Glutamatergic neuron (in vitro differentiated cells): ENCODE measurements around the gene AANAT. TPM values are rescaled to one million over a fixed set of nuclear protein-coding genes. Genes with fewer than 3 reads are reported as not detected.

Experiments used
- DNase-seq: peaks from one replicate; pipeline ENCODE4 v3.0.0; 2022
- H3K27ac Mint-ChIP-seq: one replicate; pipeline ENCODE4 v1.8.0; 2020; ENCODE audit warnings: mild to moderate bottlenecking, mixed read lengths, inconsistent platforms; ENCODE audit not compliant: unreplicated experiment
- H3K27me3 Mint-ChIP-seq: one replicate; pipeline ENCODE4 v1.8.0; 2020; ENCODE audit warnings: mild to moderate bottlenecking, moderate library complexity, mixed read lengths, inconsistent platforms; ENCODE audit not compliant: unreplicated experiment
- H3K36me3 Mint-ChIP-seq: one replicate; pipeline ENCODE4 v1.8.0; 2020; ENCODE audit warnings: mild to moderate bottlenecking, mixed read lengths, inconsistent platforms; ENCODE audit not compliant: unreplicated experiment
- H3K4me1 Mint-ChIP-seq: one replicate; pipeline ENCODE4 v1.8.0; 2020; ENCODE audit warnings: mild to moderate bottlenecking, low read depth, mixed read lengths, inconsistent platforms; ENCODE audit not compliant: unreplicated experiment
- H3K4me3 Mint-ChIP-seq: one replicate; pipeline ENCODE4 v1.8.0; 2020; ENCODE audit warnings: mild to moderate bottlenecking, mixed read lengths, inconsistent platforms; ENCODE audit not compliant: unreplicated experiment
- H3K9me3 Mint-ChIP-seq: one replicate; pipeline ENCODE4 v1.8.0; 2020; ENCODE audit warnings: mild to moderate bottlenecking, moderate library complexity, mixed read lengths, inconsistent platforms; ENCODE audit not compliant: unreplicated experiment
- CTCF ChIP-seq: fragments of 200-600 bp; sonication (generic); IDR thresholded peaks from one replicate; pipeline ENCODE4 v1.5.0; 2021; ENCODE audit not compliant: partially characterized antibody, unreplicated experiment
- total RNA-seq: library from RNA; stranded (reverse); fragmentation: NEBNext Ultra II Directional; extraction: Animal tissue kit (Norgen Biotek cat#: 25700); gene quantifications from one replicate; pipeline ENCODE4 v1.2.1, GENCODE V29; 2021; ENCODE audit not compliant: unreplicated experiment

The AANAT gene
- total RNA-seq, 1 donor from 2014 or later: 0.39 TPM

GRCh38 chr17:76496464-76496863 is 29.1 kb downstream of the AANAT start:
- Mint-ChIP-seq H3K27me3 (peaks cover 11% of the 10 kb centered on the region), H3K27ac (no peak overlapping the region), H3K4me3 (no peak overlapping the region), H3K9me3 (peaks cover 7% of the 10 kb centered on the region), H3K4me1 (peaks cover 25% of the 10 kb centered on the region), H3K36me3 (no peaks in the 10 kb centered on the region)
- no peak for DNase-seq
- TF ChIP-seq CTCF: no peak

- Mint-ChIP-seq H3K4me1 (peaks cover 23% of the 10 kb centered on the region), H3K4me3 (no peak overlapping the region), H3K9me3 (peaks cover 7% of the 10 kb centered on the region), H3K36me3 (no peaks in the 10 kb centered on the region), H3K27me3 (peaks cover 12% of the 10 kb centered on the region), H3K27ac (no peak overlapping the region)
- no peak for DNase-seq
- TF ChIP-seq CTCF: no peak
Observed at GRCh38 chr17:76497699-76497978, 30.2 kb downstream of the AANAT start.

GRCh38 chr17:76497979-76498875 is 30.8 kb downstream of the AANAT start:
- Mint-ChIP-seq H3K9me3 (peaks cover 7% of the 10 kb centered on the region), H3K27ac (peak overlapping the region; percentile 82), H3K4me1 (peaks cover 17% of the 10 kb centered on the region), H3K36me3 (no peaks in the 10 kb centered on the region), H3K27me3 (peaks cover 12% of the 10 kb centered on the region), H3K4me3 (peak overlapping the region; percentile 74)
- peak; percentile 88 for DNase-seq
- no peak for TF ChIP-seq CTCF

- no peak for TF ChIP-seq CTCF
- DNase-seq: no peak
- Mint-ChIP-seq H3K27me3 (peaks cover 12% of the 10 kb centered on the region), H3K4me1 (peaks cover 16% of the 10 kb centered on the region), H3K4me3 (peak overlapping the region; percentile 74), H3K9me3 (peaks cover 7% of the 10 kb centered on the region), H3K27ac (peak overlapping the region; percentile 82), H3K36me3 (no peaks in the 10 kb centered on the region)
Observed at GRCh38 chr17:76498876-76499251, 31.5 kb downstream of the AANAT start.

GRCh38 chr17:76499267-76499667 is 31.9 kb downstream of the AANAT start:
- no peak for DNase-seq
- H3K27me3 Mint-ChIP-seq: peaks cover 12% of the 10 kb centered on the region
- H3K27ac Mint-ChIP-seq: no peak overlapping the region
- H3K4me3 Mint-ChIP-seq: no peak overlapping the region
- H3K9me3 Mint-ChIP-seq: peaks cover 7% of the 10 kb centered on the region
- peaks cover 16% of the 10 kb centered on the region for H3K4me1 Mint-ChIP-seq
- H3K36me3 Mint-ChIP-seq: no peaks in the 10 kb centered on the region
- TF ChIP-seq CTCF: no peak
